Small intestine (tissue), 7 donors: ENCODE data around the gene EDN1. TPM values are rescaled to one million over a fixed set of nuclear protein-coding genes. Genes with fewer than 3 reads are reported as not detected.

Experiments used
- DNase-seq, 2 donors: peaks; one replicate each; pipeline versions ENCODE4 v3.0.0 to v3.0.0-alpha.2; 2013
- FAIRE-seq: peaks from 2 replicates; lab custom pipeline; 2012; peaks lifted over from hg19 to GRCh38; lab: Jason Lieb, UNC
- H3K27ac ChIP-seq, 3 donors: one replicate each; pipeline ENCODE4 v1.5.1; 2013; ENCODE audit warnings: low read length in 2 of 3, mild to moderate bottlenecking in 2 of 3, control low read depth in 1 of 3, inconsistent platforms in 1 of 3, low read depth in 1 of 3, moderate library complexity in 1 of 3
- H3K27me3 ChIP-seq, 3 donors: one replicate each; pipeline ENCODE4 v1.6.1; 2013; ENCODE audit warnings: low read length in 3 of 3, inconsistent platforms in 1 of 3; ENCODE audit not compliant: control insufficient read depth in 3 of 3, insufficient read depth in 3 of 3
- H3K36me3 ChIP-seq, 3 donors: one replicate each; pipeline ENCODE4 v1.6.1; 2013; ENCODE audit warnings: low read length in 3 of 3, inconsistent platforms in 1 of 3, low read depth in 1 of 3, mild to moderate bottlenecking in 1 of 3, moderate library complexity in 1 of 3; ENCODE audit not compliant: control insufficient read depth in 3 of 3, insufficient read depth in 2 of 3
- H3K4me1 ChIP-seq, 3 donors: one replicate each; pipeline ENCODE4 v1.6.1; 2013; ENCODE audit warnings: low read length in 2 of 3, inconsistent platforms in 1 of 3, low read depth in 1 of 3, mild to moderate bottlenecking in 1 of 3, moderate library complexity in 1 of 3; ENCODE audit not compliant: control insufficient read depth in 3 of 3, insufficient read depth in 2 of 3
- H3K4me3 ChIP-seq, 3 donors: one replicate each; pipeline ENCODE4 v1.5.1; 2013; ENCODE audit warnings: low read length in 3 of 3, control low read depth in 1 of 3, inconsistent platforms in 1 of 3, low read depth in 1 of 3, mild to moderate bottlenecking in 1 of 3, moderate library complexity in 1 of 3
- H3K9me3 ChIP-seq, 2 donors: one replicate each; pipeline ENCODE4 v1.6.1; 2013; ENCODE audit warnings: low read depth in 1 of 2, low read length in 1 of 2; ENCODE audit not compliant: control insufficient read depth in 2 of 2, insufficient read depth in 1 of 2
- WGBS, 3 donors: extraction: QIAGEN DNeasy Blood & Tissue Kit; methylation state at CpG; one replicate each; pipeline ENCODE4 v1.1.7; 2013; 5-methylcytosine and 5-hydroxymethylcytosine counted together
- polyA plus RNA-seq, 4 donors: library from polyadenylated mRNA; stranded (reverse) in 3 of 4; unstranded in 1 of 4; fragments of 200-250 nt in 3 of 4; fragments of 120-200 nt in 1 of 4; gene quantifications; one replicate each; pipeline versions ENCODE4 v1.2.1 to v1.2.3, GENCODE V29; 2013
- donor health status: healthy with polysubstance abuse.
- donor health status: control.
- donor health status: control.
- donor health status: Bipolar disorder and iron deficiency.
- donor health status: healthy.

The EDN1 gene
- polyA plus RNA-seq, 4 donors = 7.3 to 28.5 (median 9.9) TPM

- H3K9me3 ChIP-seq = no peaks in the 10 kb centered on the region
- no peak overlapping the region for H3K4me3 ChIP-seq
- FAIRE-seq = no peak
- no peak for DNase-seq
- H3K36me3 ChIP-seq = no peaks in the 10 kb centered on the region
- no peak overlapping the region for H3K27ac ChIP-seq
- WGBS, 3 donors = 73 to 84% (median 80%) methylated on average over 4 of the region's 4 CpGs
- no peaks in the 10 kb centered on the region for H3K27me3 ChIP-seq
- peaks cover 3 to 59% (median 5%) of the 10 kb centered on the region in 3 donors for H3K4me1 ChIP-seq
These were observed 44.5 kb downstream of the EDN1 start for GRCh38 chr6:12334526-12335130.

GRCh38 chr6:12335131-12335527, 45.0 kb downstream of the EDN1 start:
- Histone ChIP-seq H3K27me3 (no peaks in the 10 kb centered on the region), H3K36me3 (no peaks in the 10 kb centered on the region), H3K4me1 (peaks cover 3 to 63% (median 5%) of the 10 kb centered on the region in 3 donors), H3K9me3 (no peaks in the 10 kb centered on the region), H3K4me3 (no peak overlapping the region), H3K27ac (no peak overlapping the region)
- 53 to 65% (median 58%) methylated on average over 1 of the region's 1 CpG for WGBS, 3 donors
- DNase-seq (no peak), FAIRE-seq (no peak)

- peaks cover 3 to 64% (median 5%) of the 10 kb centered on the region in 3 donors for H3K4me1 ChIP-seq
- DNase-seq (no peak), FAIRE-seq (no peak)
- peak overlapping the region in 1 of 3 donors; percentile 27 for H3K27ac ChIP-seq
- WGBS, 3 donors = 25 to 56% (median 36%) methylated on average over 1 of the region's 1 CpG
- H3K9me3 ChIP-seq = no peaks in the 10 kb centered on the region
- no peaks in the 10 kb centered on the region for H3K27me3 ChIP-seq
- H3K36me3 ChIP-seq = no peaks in the 10 kb centered on the region
- no peak overlapping the region for H3K4me3 ChIP-seq
These were observed 45.6 kb downstream of the EDN1 start for GRCh38 chr6:12335717-12336116.

GRCh38 chr6:12336121-12336971, 46.2 kb downstream of the EDN1 start:
- peak overlapping the region in 1 of 3 donors; percentile 27 for H3K27ac ChIP-seq
- H3K36me3 ChIP-seq = no peaks in the 10 kb centered on the region
- no peak overlapping the region for H3K4me3 ChIP-seq
- 51 to 70% (median 67%) methylated on average over 5 of the region's 5 CpGs for WGBS, 3 donors
- no peaks in the 10 kb centered on the region for H3K9me3 ChIP-seq
- H3K4me1 ChIP-seq = peaks cover 3 to 64% (median 5%) of the 10 kb centered on the region in 3 donors
- FAIRE-seq = no peak
- DNase-seq = no peak
- no peaks in the 10 kb centered on the region for H3K27me3 ChIP-seq

GRCh38 chr6:12339022-12339421, 48.9 kb downstream of the EDN1 start:
- no peaks in the 10 kb centered on the region for H3K36me3 ChIP-seq
- H3K4me1 ChIP-seq = peaks cover 1 to 71% (median 8%) of the 10 kb centered on the region in 3 donors
- peak in 1 of 2 donors; percentile 87 for DNase-seq
- H3K4me3 ChIP-seq = no peak overlapping the region
- peaks cover 0 to 1% of the 10 kb centered on the region in 2 donors for H3K9me3 ChIP-seq
- peak overlapping the region in 1 of 3 donors; percentile 32 for H3K27ac ChIP-seq
- WGBS, 3 donors = 22 to 68% (median 35%) methylated on average over 3 of the region's 3 CpGs
- H3K27me3 ChIP-seq = no peaks in the 10 kb centered on the region
- FAIRE-seq = no peak

- no peak overlapping the region for H3K4me3 ChIP-seq
- H3K36me3 ChIP-seq = no peaks in the 10 kb centered on the region
- 74 to 92% (median 86%) methylated on average over 12 of the region's 12 CpGs for WGBS, 3 donors
- H3K9me3 ChIP-seq = peaks cover 0 to 5% of the 10 kb centered on the region in 2 donors
- no peaks in the 10 kb centered on the region for H3K27me3 ChIP-seq
- DNase-seq (no peak), FAIRE-seq (no peak)
- H3K4me1 ChIP-seq = peaks cover 8 to 72% (median 8%) of the 10 kb centered on the region in 3 donors
- H3K27ac ChIP-seq = no peak overlapping the region
These were observed 49.8 kb downstream of the EDN1 start for GRCh38 chr6:12339808-12340487.

GRCh38 chr6:12340488-12340818, 50.3 kb downstream of the EDN1 start:
- no peaks in the 10 kb centered on the region for H3K36me3 ChIP-seq
- H3K4me3 ChIP-seq = no peak overlapping the region
- peaks cover 0 to 5% of the 10 kb centered on the region in 2 donors for H3K9me3 ChIP-seq
- DNase-seq = no peak
- FAIRE-seq = no peak
- H3K27me3 ChIP-seq = no peaks in the 10 kb centered on the region
- WGBS, 3 donors = 76 to 86% (median 77%) methylated on average over 6 of the region's 6 CpGs
- peaks cover 8 to 72% (median 8%) of the 10 kb centered on the region in 3 donors for H3K4me1 ChIP-seq
- H3K27ac ChIP-seq = no peak overlapping the region

- H3K27ac ChIP-seq = peak overlapping the region in 1 of 3 donors; percentile 87
- H3K27me3 ChIP-seq = no peaks in the 10 kb centered on the region
- FAIRE-seq (no peak), DNase-seq (no peak)
- H3K4me3 ChIP-seq = no peak overlapping the region
- peaks cover 3 to 59% (median 8%) of the 10 kb centered on the region in 3 donors for H3K4me1 ChIP-seq
- peaks cover 0 to 5% of the 10 kb centered on the region in 2 donors for H3K9me3 ChIP-seq
- no peaks in the 10 kb centered on the region for H3K36me3 ChIP-seq
- 9 to 58% (median 35%) methylated on average over 4 of the region's 4 CpGs for WGBS, 3 donors
These were observed 52.5 kb downstream of the EDN1 start for GRCh38 chr6:12342664-12343063.
